Measurements from ENCODE around the gene NAPA. TPM values are rescaled to one million over a fixed set of nuclear protein-coding genes. Genes with fewer than 3 reads are reported as not detected.

NAPA gene
- total RNA-seq, 4 donors from 2014 or later: 95.9 to 134 (median 112) TPM

- Histone ChIP-seq H3K9me3 (no peaks in the 10 kb centered on the region), H3K4me1 (no peaks in the 10 kb centered on the region), H3K4me3 (no peak overlapping the region), H3K27ac (peak overlapping the region in 2 of 4 donors; percentile 32 to 46), H3K36me3 (no peaks in the 10 kb centered on the region), H3K27me3 (peaks cover 32% of the 10 kb centered on the region)
- ATAC-seq: no peak
- TF ChIP-seq EP300 (IDR thresholded peaks at IDR 0.05) (no peak), POLR2A (IDR thresholded peaks at IDR 0.05) (no peak), CTCF (IDR thresholded peaks at IDR 0.05) (no peak), POLR2AphosphoS5 (IDR thresholded peaks at IDR 0.05) (no peak)
- whole genome bisulfite sequencing, 2 donors (ENCODE audit: low coverage in 1 of 2): 27 to 40% methylated on average over 1 to 3 of the region's 20 CpGs
Measured at GRCh38 chr19:47521473-47522180, 6.8 kb upstream of the NAPA start.

DNA sequence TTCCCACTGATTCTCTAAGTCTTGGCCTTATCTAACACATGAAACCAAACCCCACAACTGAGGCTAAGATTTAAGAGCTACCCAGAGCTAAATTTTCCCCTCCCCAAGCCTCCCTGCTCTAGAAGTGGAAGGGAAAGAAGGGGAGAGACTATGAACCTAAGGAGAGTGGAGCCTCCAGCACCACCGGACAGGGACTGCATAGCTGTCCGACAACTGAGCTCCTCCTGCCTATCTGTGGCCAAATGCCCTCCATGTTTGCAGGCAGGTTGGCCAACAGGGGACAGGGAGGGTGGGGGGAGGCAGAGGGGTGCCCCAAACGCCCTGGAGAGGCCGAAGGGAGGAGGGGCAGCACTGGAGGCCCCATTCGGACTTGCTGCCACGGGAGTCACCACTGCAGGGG lies 6.0 kb upstream of the NAPA start:
- Histone ChIP-seq H3K9me3 (no peaks in the 10 kb centered on the region), H3K36me3 (no peaks in the 10 kb centered on the region), H3K4me3 (no peak overlapping the region), H3K27me3 (peaks cover 32% of the 10 kb centered on the region), H3K4me1 (peaks cover 0 to 4% (median 0%) of the 10 kb centered on the region in 3 donors), H3K27ac (no peak overlapping the region)
- no peak for ATAC-seq
- TF ChIP-seq CTCF (IDR thresholded peaks at IDR 0.05) (no peak), POLR2AphosphoS5 (IDR thresholded peaks at IDR 0.05) (no peak), POLR2A (IDR thresholded peaks at IDR 0.05) (no peak), EP300 (IDR thresholded peaks at IDR 0.05) (no peak)
- 40% methylated on average over 1 of the region's 6 CpGs; no CpG with 5 or more reads in 1 of the 2 donors for WGBS, 2 donors (ENCODE audit: low coverage in 1 of 2)

- no peak overlapping the region for H3K4me3 ChIP-seq
- H3K27me3 ChIP-seq: peaks cover 32% of the 10 kb centered on the region
- peaks cover 0 to 7% (median 0%) of the 10 kb centered on the region in 3 donors for H3K4me1 ChIP-seq
- no peaks in the 10 kb centered on the region for H3K36me3 ChIP-seq
- no peak for TF ChIP-seq CTCF (IDR thresholded peaks at IDR 0.05)
- TF ChIP-seq POLR2A (IDR thresholded peaks at IDR 0.05): no peak
- no peak for TF ChIP-seq POLR2AphosphoS5 (IDR thresholded peaks at IDR 0.05)
- TF ChIP-seq EP300 (IDR thresholded peaks at IDR 0.05): no peak
- H3K27ac ChIP-seq: no peak overlapping the region
- no peaks in the 10 kb centered on the region for H3K9me3 ChIP-seq
- whole genome bisulfite sequencing, 2 donors (ENCODE audit: low coverage in 1 of 2): 72 to 92% methylated on average over 2 to 5 of the region's 10 CpGs
- ATAC-seq: no peak
Measured at GRCh38 chr19:47520343-47520806, 5.5 kb upstream of the NAPA start.

- no peak overlapping the region for H3K27ac ChIP-seq
- TF ChIP-seq POLR2AphosphoS5 (IDR thresholded peaks at IDR 0.05) (no peak), CTCF (IDR thresholded peaks at IDR 0.05) (no peak), POLR2A (IDR thresholded peaks at IDR 0.05) (no peak), EP300 (IDR thresholded peaks at IDR 0.05) (no peak)
- no peaks in the 10 kb centered on the region for H3K9me3 ChIP-seq
- no peak overlapping the region for H3K4me3 ChIP-seq
- H3K4me1 ChIP-seq: peaks cover 0 to 11% (median 0%) of the 10 kb centered on the region in 3 donors
- no peak for ATAC-seq
- H3K27me3 ChIP-seq: peaks cover 27% of the 10 kb centered on the region
- WGBS, 2 donors (ENCODE audit: low coverage in 1 of 2): 69 to 80% methylated on average over 6 to 8 of the region's 9 CpGs
- H3K36me3 ChIP-seq: no peaks in the 10 kb centered on the region
Measured at GRCh38 chr19:47518854-47519253, 4.0 kb upstream of the NAPA start.

DNA sequence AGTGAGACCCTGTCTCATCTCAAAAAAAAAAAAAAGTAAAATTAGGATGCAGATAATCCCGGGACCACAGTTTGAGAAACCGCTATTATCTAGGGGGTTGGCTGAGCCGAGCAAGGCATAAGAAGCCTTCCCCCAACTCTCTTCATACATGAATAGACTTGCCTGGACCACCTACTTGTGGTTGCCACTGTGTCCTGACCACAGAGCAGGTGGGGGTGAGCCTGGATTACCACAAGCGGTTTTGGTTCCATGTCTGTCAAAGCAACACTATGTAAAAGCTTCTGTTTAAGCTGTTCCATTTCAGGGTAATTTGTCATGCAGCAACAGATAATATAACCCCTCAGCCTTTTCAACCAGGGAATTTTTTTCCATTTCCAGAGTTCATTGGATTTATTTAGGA lies 3.3 kb upstream of the NAPA start:
- ATAC-seq: no peak
- Histone ChIP-seq H3K9me3 (no peaks in the 10 kb centered on the region), H3K4me1 (peaks cover 0 to 18% (median 6%) of the 10 kb centered on the region in 3 donors), H3K27me3 (peaks cover 22% of the 10 kb centered on the region), H3K4me3 (no peak overlapping the region), H3K36me3 (no peaks in the 10 kb centered on the region), H3K27ac (no peak overlapping the region)
- TF ChIP-seq POLR2AphosphoS5 (IDR thresholded peaks at IDR 0.05) (no peak), EP300 (IDR thresholded peaks at IDR 0.05) (no peak)
- 42 to 56% methylated on average over 4 of the region's 4 CpGs for WGBS, 2 donors (ENCODE audit: low coverage in 1 of 2)

All from gastroesophageal sphincter (tissue), 4 donors.